ENCODE measurements around the gene NAA60.

GRCh38 chr16:3494386-3494973, 51.0 kb downstream of the NAA60 start:
- TF ChIP-seq, protein P1, sequence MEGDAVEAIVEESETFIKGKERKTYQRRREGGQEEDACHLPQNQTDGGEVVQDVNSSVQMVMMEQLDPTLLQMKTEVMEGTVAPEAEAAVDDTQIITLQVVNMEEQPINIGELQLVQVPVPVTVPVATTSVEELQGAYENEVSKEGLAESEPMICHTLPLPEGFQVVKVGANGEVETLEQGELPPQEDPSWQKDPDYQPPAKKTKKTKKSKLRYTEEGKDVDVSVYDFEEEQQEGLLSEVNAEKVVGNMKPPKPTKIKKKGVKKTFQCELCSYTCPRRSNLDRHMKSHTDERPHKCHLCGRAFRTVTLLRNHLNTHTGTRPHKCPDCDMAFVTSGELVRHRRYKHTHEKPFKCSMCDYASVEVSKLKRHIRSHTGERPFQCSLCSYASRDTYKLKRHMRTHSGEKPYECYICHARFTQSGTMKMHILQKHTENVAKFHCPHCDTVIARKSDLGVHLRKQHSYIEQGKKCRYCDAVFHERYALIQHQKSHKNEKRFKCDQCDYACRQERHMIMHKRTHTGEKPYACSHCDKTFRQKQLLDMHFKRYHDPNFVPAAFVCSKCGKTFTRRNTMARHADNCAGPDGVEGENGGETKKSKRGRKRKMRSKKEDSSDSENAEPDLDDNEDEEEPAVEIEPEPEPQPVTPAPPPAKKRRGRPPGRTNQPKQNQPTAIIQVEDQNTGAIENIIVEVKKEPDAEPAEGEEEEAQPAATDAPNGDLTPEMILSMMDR (IDR thresholded peaks at IDR 0.05) = no peak
- TF ChIP-seq POLR2AphosphoS5 (IDR thresholded peaks at IDR 0.05) = no peak
- TF ChIP-seq EP300 (IDR thresholded peaks at IDR 0.05) = no peak
